Smooth muscle cell (in vitro differentiated cells): Measurements from ENCODE around the gene SQSTM1. TPM values are rescaled to one million over a fixed set of nuclear protein-coding genes. Genes with fewer than 3 reads are reported as not detected.

Experiments used
- DNase-seq: peaks from one replicate; lab custom pipeline; 2025; ENCODE audit not compliant: unreplicated experiment; lab: John Stamatoyannopoulos, UW
- H2AFZ ChIP-seq: fragments of 200-600 bp; sonication (generic); 2 replicates; pipeline ENCODE4 v1.6.0; 2016; ENCODE audit warnings: antibody characterized with exemption, low read depth, mild to moderate bottlenecking
- H3F3A ChIP-seq: fragments of 200-600 bp; sonication (generic); 2 replicates; pipeline ENCODE4 v1.6.0; 2017; ENCODE audit warnings: antibody characterized with exemption, low read depth
- H3K27ac ChIP-seq: fragments of 200-600 bp; sonication (generic); 2 replicates; pipeline ENCODE4 v1.5.1; 2016; ENCODE audit warnings: low read depth, mild to moderate bottlenecking
- H3K27me3 ChIP-seq: fragments of 200-600 bp; sonication (generic); 2 replicates; pipeline ENCODE4 v1.6.1; 2016; ENCODE audit warnings: low read depth, mild to moderate bottlenecking
- H3K36me3 ChIP-seq: fragments of 200-600 bp; sonication (generic); 2 replicates; pipeline ENCODE4 v1.5.1; 2016; ENCODE audit warnings: low read depth
- H3K4me1 ChIP-seq: fragments of 200-600 bp; sonication (generic); 2 replicates; pipeline ENCODE4 v1.5.1; 2016; ENCODE audit warnings: low read depth
- H3K4me2 ChIP-seq: fragments of 200-600 bp; sonication (generic); 2 replicates; pipeline ENCODE4 v1.6.0; 2016; ENCODE audit warnings: mild to moderate bottlenecking
- H3K4me3 ChIP-seq: fragments of 200-600 bp; sonication (generic); 2 replicates; pipeline ENCODE4 v1.5.1; 2016; ENCODE audit warnings: mild to moderate bottlenecking
- H3K79me2 ChIP-seq: fragments of 200-600 bp; sonication (generic); 2 replicates; pipeline ENCODE4 v1.6.0; 2016; ENCODE audit warnings: low read depth, mild to moderate bottlenecking
- H3K9ac ChIP-seq: fragments of 200-600 bp; sonication (generic); 2 replicates; pipeline ENCODE4 v1.6.0; 2016; ENCODE audit warnings: low read depth
- H3K9me3 ChIP-seq: fragments of 200-600 bp; sonication (generic); replicated peaks from 2 replicates; pipeline ENCODE4 v1.5.1; 2016; ENCODE audit warnings: low read depth
- H4K20me1 ChIP-seq: fragments of 200-600 bp; sonication (generic); 2 replicates; pipeline ENCODE4 v1.6.0; 2016; ENCODE audit warnings: low read depth
- CTCF ChIP-seq: fragments of 200-600 bp; sonication (generic); IDR thresholded peaks from 2 replicates; pipeline ENCODE4 v1.5.1; 2017; ENCODE audit warnings: borderline replicate concordance, mild to moderate bottlenecking, antibody characterized with exemption; ENCODE audit not compliant: insufficient read depth, poor library complexity, severe bottlenecking
- WGBS: methylation state at CpG from one replicate; pipeline ENCODE4 v1.1.7; 2016; ENCODE audit warnings: low lambda C conversion rate; 5-methylcytosine and 5-hydroxymethylcytosine counted together
- polyA plus RNA-seq: library from polyadenylated mRNA; unstranded; fragments of >200 nt; fragmentation: Nextera tagmentation; extraction: Ambion mirVana; gene quantifications from 2 replicates; pipeline ENCODE4 v1.2.1, GENCODE V29; 2016
- total RNA-seq: library from RNA; depleted of rRNA; stranded (reverse); fragments of >200 nt; gene quantifications from 2 replicates; pipeline ENCODE4 v1.2.3, GENCODE V29; 2014

SQSTM1 gene
- total and polyA plus RNA-seq, 2 experiments from 2014 or later = 114 to 159 TPM

- Histone ChIP-seq H3K79me2 (no peaks in the 10 kb centered on the region), H3K27me3 (no peaks in the 10 kb centered on the region), H4K20me1 (no peaks in the 10 kb centered on the region), H2AFZ (no peak overlapping the region), H3K27ac (no peak overlapping the region), H3K9me3 (no peaks in the 10 kb centered on the region), H3K4me2 (no peak overlapping the region), H3K4me3 (no peak overlapping the region), H3K36me3 (no peaks in the 10 kb centered on the region), H3K9ac (no peak overlapping the region), H3F3A (no peaks in the 10 kb centered on the region), H3K4me1 (no peaks in the 10 kb centered on the region)
- TF ChIP-seq CTCF = no peak
- DNase-seq = no peak
- WGBS = 96% methylated on average over 14 of the region's 14 CpGs
Measured at GRCh38 chr5:179872828-179873575, 52.3 kb downstream of the SQSTM1 start.

- H3K4me3 ChIP-seq = no peak overlapping the region
- no peak overlapping the region for H3K27ac ChIP-seq
- no peak overlapping the region for H3K4me2 ChIP-seq
- H3K27me3 ChIP-seq = no peaks in the 10 kb centered on the region
- no peak for TF ChIP-seq CTCF
- no peaks in the 10 kb centered on the region for H3K9me3 ChIP-seq
- H2AFZ ChIP-seq = no peak overlapping the region
- no peak for DNase-seq
- H3K4me1 ChIP-seq = no peaks in the 10 kb centered on the region
- 93% methylated on average over 7 of the region's 7 CpGs for WGBS
- no peaks in the 10 kb centered on the region for H3K79me2 ChIP-seq
- no peaks in the 10 kb centered on the region for H3F3A ChIP-seq
- no peak overlapping the region for H3K9ac ChIP-seq
- H3K36me3 ChIP-seq = no peaks in the 10 kb centered on the region
- H4K20me1 ChIP-seq = no peaks in the 10 kb centered on the region
Measured at GRCh38 chr5:179873588-179874110, 52.9 kb downstream of the SQSTM1 start.

GRCh38 chr5:179874136-179874535 is 53.4 kb downstream of the SQSTM1 start:
- 100% methylated on average over 3 of the region's 3 CpGs for WGBS
- Histone ChIP-seq H3K36me3 (no peaks in the 10 kb centered on the region), H3K79me2 (no peaks in the 10 kb centered on the region)

More at GRCh38 chr5:179874136-179874535, 53.4 kb downstream of the SQSTM1 start:
- Histone ChIP-seq H3K4me1 (no peaks in the 10 kb centered on the region), H3K4me2 (no peak overlapping the region), H3F3A (no peaks in the 10 kb centered on the region), H3K9ac (no peak overlapping the region), H3K9me3 (no peaks in the 10 kb centered on the region), H4K20me1 (no peaks in the 10 kb centered on the region), H3K27me3 (no peaks in the 10 kb centered on the region), H2AFZ (no peak overlapping the region), H3K27ac (no peak overlapping the region), H3K4me3 (no peak overlapping the region)
- TF ChIP-seq CTCF = no peak
- no peak for DNase-seq
